Stimulated activated CD8-positive, alpha-beta memory T cell treated with anti-CD3 and anti-CD28 coated beads, Interleukin-2, amount 100 ng/mL, for 48 hours (primary cell): ENCODE results near the gene OVCH1.

Experiments used
- DNase-seq, 2 donors: peaks; one replicate each; pipeline ENCODE4 v3.0.0-alpha.2; 2020; ENCODE audit warnings: low read depth in 2 of 2

Gene OVCH1

DNA sequence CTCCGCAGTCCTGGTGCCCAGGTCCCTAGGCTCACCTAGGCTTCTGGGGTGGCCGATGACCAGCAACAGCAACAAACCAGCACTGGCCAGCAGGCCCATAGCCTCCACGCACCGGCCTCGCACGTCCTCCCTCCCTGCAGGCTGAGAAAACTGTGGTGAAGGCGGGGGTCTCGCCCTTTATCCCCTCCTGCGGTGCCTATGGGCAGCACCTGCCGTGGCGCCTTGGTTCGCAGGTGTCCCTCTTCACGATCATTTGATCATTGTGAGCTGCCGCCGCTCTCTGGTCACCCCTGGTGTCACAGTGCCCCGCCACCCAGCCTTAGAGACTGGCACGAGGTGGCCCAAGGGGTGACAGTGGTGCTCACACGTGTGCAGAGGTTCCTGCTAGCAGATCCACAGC is at the start of gene OVCH1:
Gene OVCH1, minus strand, starts transcription at position 99 of the 400 bp plus-strand sequence. Its CDS starts 0 bp downstream, at position 99.
- DNase-seq: no peak

- no peak for DNase-seq
These were observed 49.7 kb upstream of the OVCH1 start for GRCh38 chr12:29547151-29547632.

DNA sequence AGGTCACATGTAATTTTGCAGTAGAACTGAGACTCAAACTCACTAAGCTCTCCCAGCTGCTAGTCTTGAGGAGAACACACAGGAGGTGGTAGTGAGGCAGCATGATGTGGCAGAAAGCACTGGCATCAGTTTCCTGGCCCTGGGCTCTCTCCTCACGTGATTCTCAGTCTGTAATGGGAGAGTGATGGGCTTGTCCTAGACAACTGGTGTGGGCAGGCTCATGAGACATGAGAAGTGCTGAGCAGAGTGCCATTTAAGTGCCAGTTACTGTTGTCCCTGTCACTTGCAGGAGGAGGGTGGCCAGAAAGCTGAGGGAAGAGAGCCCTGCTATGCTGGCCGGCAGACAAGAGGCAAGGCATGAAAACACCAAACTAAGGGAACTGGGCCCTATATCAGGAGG is 48.5 kb upstream of the OVCH1 start:
- DNase-seq: no peak

DNA sequence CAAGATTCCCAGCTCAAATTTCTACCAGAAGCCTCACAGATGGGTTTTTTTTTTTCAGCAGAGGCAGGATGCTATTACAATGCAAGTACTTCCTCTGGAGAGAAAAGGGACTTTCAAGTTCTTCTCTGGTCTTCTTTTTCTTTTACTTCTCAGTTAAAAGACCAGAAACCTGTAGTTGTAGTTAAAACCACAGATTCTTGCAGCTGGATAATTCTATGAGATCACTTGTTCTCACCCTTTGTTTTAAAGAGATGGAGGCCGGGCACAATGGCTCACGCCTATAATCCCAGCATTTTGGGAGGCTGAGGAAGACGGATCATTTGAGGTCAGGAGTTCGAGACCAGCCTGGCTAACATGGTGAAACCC is 47.6 kb upstream of the OVCH1 start:
- no peak for DNase-seq

DNA sequence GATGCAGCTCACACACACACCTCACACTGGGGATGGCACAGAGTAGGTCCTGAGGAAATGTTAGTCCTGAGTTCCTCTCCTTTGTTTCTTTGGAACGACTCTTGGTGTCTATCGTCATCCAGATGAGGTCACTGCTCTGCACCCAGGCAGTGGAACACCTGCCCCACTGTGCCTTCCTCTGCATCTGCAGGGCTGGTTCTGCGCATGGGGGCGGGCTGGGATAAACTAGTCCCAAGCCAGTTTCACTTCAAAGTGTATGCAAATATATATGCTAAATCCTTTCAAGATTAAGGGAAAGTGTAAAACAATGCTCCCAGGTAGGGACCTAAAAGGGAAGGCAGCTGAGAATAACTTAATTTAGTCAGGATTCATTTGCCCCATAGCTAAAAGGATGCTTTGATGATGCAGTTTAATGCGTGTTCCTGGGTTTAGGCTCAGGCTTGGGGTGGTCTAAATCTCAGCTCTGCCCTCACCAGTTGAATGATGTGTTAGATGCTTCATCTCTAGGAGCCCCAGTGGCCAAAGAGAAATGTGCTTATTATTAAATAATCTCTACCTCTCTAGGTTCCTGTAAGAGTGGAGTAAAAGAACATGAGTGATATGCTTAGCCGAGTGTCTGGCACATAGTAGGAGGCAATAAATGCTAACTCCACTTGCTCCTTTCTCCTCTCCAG is 47.1 kb upstream of the OVCH1 start:
- no peak for DNase-seq

DNA sequence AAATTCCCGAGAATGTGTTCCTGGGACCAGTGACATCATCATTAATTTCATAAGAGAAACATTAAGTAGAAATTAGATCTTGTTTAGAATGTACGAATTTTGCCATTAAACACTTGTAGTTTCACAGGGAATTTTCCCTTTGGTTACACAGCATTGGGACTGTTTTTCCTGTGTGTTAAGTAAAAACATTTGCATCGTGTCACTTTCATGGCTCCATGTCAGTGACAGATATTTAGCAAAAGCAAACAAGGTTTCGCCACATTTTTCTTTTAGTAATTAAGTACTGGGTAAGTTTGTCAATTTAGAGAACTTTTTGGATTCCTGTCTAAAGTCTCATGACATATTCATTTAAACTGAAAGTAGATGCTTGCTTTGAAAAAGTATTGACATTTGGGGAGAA is 45.5 kb upstream of the OVCH1 start:
- DNase-seq: no peak

- no peak for DNase-seq
These were observed 39.8 kb upstream of the OVCH1 start for GRCh38 chr12:29537298-29537697.

DNA sequence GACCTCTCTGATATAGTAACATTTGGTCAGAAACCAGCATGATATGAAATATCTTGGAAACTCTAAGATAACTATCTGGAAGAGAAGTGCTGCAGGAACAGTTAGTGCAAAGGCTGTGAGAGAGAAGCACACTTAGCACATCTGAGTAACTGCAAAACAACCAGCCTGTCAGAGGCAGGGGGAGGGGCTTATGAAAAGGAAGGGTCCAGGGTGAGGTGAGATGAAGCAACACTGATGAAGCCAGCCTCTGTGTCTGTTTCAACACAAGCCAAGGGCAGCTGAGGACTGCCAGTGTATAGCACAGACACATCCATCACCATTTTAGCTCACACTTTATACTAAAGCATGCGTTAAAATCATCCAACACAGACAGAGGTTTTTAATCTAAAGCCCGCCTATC is 37.4 kb upstream of the OVCH1 start:
- no peak for DNase-seq

GRCh38 chr12:29533815-29534489 is 36.5 kb upstream of the OVCH1 start:
- DNase-seq: no peak

- DNase-seq: no peak
These were observed 34.0 kb upstream of the OVCH1 start for GRCh38 chr12:29531471-29531870.

DNA sequence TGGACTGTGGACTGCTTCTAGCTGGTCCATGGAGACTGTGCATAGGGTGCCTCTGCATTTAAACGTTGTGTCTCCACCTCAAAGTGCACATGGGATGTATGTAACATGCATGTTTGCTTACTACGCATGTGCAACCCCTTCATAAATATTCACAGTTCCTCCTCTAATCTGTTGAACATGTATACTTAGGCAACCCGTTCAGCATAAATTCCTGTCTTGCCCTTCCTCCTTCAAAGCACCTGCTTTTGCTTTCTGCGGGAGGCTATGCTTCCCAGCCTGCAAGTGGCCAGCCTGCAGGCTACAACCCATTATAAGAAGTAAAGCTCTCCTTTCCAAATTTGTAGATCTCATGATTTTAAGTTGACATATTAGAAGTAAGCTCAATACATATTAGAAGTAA is 33.0 kb upstream of the OVCH1 start:
- no peak for DNase-seq

DNA sequence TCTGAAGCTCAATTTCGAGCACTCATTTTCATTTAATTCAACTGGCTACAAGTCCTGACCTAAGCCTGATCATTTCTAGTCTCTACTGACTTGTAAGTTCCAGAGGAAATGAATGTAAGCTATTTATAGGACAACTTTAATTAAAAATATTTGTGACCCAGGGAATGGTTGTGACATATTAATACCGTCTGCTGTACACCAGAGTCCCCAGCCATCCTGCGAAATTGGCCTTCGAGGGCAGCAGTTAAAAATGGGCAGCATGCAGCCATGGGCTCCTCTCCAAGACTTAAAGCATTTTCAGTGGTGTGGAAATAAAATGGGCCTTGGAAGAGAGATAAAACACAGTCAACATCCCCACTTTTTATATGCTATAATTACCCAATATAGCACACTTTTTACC is 30.7 kb upstream of the OVCH1 start:
- no peak for DNase-seq

GRCh38 chr12:29521951-29522350 is 24.5 kb upstream of the OVCH1 start:
- no peak for DNase-seq

DNA sequence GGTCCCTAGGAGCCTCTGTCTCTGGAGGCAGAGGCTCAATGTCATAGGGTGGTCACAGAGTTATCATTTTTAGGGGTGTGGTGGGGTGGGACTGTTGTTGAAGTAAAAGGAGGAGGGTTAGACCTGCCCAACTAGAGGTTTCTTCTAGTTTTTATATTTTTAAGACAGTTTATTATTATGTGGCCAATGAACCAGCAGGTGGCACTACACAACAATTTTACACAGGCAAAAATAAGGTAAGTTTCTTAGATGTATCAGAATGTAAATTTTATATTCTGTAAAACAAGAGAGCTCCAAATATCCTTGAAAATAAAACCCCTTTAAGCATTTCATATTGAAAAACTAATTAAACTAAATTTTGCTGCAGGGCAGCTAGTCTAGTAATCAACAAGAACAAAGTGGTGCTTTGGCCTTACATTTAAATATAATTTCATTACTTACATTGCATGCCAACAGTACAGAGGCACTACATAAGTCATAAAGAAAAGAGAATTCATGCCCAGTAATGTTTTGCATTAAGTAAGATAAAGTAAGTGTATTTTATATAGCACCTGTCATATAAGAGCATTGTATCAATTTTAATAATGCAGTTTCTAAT is 22.2 kb upstream of the OVCH1 start:
- DNase-seq: no peak

DNA sequence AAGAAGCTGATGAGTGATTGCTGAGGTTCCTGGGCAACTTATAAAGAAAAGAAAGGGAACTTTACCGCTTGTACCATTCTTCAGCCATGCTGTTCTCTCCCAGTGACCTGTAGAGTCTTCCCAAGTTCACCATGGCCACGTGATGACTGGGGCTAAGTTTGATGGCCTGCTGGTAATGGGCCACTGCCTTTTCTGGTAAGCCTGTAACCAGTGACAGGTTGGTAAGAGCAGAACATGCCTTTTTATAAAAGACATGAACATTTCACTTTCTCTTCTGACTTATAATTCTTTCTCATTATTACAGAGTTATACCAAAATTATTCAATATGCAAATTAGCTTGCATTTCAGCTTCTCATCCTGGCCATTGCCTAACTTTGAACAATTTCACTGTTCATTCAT is 20.9 kb upstream of the OVCH1 start:
- no peak for DNase-seq

DNA sequence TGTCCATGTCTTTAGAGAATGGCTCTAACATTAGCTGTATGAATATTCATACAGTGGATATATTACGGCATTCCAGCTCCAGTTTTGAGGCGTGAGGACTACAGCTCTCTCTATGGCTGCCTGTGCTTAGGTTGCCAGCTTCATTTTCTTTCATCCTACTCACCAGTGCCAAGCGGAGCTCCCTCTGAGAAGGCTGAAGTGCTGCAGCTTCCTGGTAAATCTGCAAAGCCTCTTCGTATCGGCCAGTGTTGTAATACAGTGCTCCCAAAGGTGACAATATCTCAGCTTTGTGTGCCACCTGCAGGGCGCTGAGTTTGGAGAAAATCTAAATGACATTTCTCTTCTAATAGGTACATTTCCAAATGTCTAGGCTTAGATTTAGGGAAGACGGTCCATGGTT is 19.8 kb upstream of the OVCH1 start:
- DNase-seq: no peak

- no peak for DNase-seq
These were observed 19.0 kb upstream of the OVCH1 start for GRCh38 chr12:29516431-29516875.

GRCh38 chr12:29510591-29511185 is 13.2 kb upstream of the OVCH1 start:
- no peak for DNase-seq

DNA sequence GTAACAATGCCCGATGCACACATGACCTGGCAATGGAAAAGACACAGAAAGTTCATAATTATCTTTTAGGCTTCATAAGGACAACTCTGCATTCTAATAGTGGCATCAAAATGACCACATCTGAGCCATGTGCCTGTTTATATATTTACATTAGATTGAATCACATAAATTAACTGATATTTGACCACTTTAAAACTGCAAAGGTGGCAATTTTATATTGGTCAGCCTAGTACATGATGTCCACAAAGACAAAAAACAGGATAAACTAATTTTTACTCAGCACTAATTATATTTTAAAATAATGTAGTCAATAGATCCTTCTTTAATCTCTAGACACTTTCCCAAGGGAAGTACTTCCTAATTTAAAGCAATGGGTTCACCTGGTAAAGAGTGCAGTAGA is 12.0 kb upstream of the OVCH1 start:
- DNase-seq: no peak

DNA sequence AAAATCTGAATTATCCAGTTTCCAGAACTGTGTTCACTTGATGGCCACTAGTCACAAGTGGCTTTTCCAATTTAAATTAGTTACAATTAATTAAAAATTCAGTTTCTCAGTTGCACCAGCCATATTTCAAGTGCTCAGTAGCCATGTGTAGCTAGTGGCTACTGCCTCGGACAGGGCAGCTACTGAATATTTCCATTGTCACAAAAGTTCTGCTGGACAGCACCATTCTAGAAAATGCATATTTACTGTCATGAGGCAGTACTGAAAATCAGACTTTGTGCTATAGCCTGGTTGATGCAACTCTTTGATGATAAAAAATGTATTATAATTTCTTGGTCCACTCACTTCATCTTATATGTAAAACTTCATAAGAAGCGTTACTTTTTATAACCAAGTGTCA is 11.5 kb upstream of the OVCH1 start:
- no peak for DNase-seq

DNA sequence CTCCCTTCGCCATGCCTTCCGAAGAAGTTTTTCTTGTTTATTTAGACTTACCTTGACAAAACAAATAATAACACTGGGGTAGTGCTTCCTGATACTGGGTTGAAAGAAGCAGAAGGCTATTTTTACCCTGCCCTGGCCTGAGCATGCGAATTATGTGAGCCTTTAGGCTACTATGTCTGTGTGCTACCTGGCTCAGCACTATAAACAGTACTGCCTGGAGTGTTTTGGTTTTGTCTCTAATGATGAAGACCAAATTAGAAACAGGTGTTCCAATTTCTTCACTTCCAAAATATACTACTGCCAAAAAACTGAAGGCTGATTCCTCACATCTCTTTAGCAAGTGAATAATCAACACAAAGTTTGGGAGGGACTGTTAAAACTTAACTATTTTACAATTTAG is 7.6 kb upstream of the OVCH1 start:
- no peak for DNase-seq

- no peak for DNase-seq
These were observed 5.8 kb upstream of the OVCH1 start for GRCh38 chr12:29503283-29503682.

- no peak for DNase-seq
These were observed 1.7 kb upstream of the OVCH1 start for GRCh38 chr12:29499235-29499634.
